ENCODE results near the gene PPY.

DNA sequence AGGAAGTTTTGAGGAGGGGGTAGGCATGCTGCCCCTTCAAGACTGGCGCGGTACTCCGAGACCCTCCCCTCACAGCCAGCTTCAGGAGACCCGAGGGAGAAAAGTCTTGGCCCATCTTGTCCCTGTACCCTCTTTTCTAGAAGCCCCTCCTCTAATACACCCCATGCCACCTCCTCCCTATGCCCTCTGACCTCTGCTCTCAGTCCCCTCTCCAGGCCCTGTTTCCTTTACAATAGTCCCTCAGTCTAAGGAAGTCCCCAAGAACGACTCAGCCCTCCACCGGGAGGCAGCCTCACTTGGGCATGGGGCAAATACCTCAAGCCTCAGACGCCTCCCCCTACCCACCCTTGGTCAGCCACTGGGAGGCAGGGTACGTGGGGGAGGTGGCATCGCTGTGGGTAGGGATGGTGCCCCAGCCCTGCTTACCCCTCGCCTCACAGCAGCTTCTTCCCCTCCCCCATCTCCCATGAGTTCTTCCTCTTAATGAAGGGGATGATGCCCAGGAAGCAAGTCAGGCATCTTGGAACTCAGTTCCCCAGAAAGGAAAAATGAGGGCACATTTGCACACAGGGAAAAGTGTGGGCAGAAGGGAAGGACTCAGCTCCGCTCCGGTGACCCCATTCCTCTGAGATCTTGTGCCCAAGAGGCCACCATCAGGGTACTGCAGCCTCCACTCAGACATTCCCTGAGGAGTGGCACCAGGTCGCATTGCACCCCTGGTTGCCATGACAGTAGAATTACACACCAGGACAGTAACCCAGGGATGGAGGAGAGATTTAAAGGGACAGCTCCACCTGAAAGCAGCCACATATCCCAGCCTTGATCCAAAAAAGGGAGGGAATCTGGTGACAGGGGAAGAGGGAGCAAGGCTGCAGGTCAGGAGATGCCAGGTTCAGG is 41.2 kb downstream of the PPY start:
- TF ChIP-seq, protein P1, sequence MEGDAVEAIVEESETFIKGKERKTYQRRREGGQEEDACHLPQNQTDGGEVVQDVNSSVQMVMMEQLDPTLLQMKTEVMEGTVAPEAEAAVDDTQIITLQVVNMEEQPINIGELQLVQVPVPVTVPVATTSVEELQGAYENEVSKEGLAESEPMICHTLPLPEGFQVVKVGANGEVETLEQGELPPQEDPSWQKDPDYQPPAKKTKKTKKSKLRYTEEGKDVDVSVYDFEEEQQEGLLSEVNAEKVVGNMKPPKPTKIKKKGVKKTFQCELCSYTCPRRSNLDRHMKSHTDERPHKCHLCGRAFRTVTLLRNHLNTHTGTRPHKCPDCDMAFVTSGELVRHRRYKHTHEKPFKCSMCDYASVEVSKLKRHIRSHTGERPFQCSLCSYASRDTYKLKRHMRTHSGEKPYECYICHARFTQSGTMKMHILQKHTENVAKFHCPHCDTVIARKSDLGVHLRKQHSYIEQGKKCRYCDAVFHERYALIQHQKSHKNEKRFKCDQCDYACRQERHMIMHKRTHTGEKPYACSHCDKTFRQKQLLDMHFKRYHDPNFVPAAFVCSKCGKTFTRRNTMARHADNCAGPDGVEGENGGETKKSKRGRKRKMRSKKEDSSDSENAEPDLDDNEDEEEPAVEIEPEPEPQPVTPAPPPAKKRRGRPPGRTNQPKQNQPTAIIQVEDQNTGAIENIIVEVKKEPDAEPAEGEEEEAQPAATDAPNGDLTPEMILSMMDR (IDR thresholded peaks at IDR 0.05; ENCODE audit: poor library complexity): no peak
- no peak for TF ChIP-seq EZH2 (IDR thresholded peaks at IDR 0.05; ENCODE audit: borderline replicate concordance)
